Osteoblast (primary cell): ENCODE results near the gene REX1BD. TPM values are rescaled to one million over a fixed set of nuclear protein-coding genes. Genes with fewer than 3 reads are reported as not detected.

Source experiments
- DNase-seq: peaks from one replicate; pipeline ENCODE4 v3.0.0; 2011; ENCODE audit warnings: low spot score, mixed read lengths; ENCODE audit not compliant: insufficient read length; ENCODE audit errors: missing footprints
- H2AFZ ChIP-seq: 2 replicates; pipeline ENCODE4 v1.6.0; 2011; ENCODE audit warnings: mild to moderate bottlenecking, low read length
- H3K27ac ChIP-seq: 2 replicates; pipeline ENCODE4 v1.5.1; 2011; ENCODE audit warnings: mild to moderate bottlenecking, low read depth, low read length, moderate library complexity
- H3K27me3 ChIP-seq: 2 replicates; pipeline ENCODE4 v1.6.0; 2012; ENCODE audit warnings: mild to moderate bottlenecking, control low read depth, inconsistent platforms, low read length, moderate library complexity; ENCODE audit not compliant: insufficient read depth
- H3K36me3 ChIP-seq: 2 replicates; pipeline ENCODE4 v1.5.1; 2011; ENCODE audit warnings: mild to moderate bottlenecking, low read length, control low read depth, moderate library complexity; ENCODE audit not compliant: insufficient read depth
- H3K4me1 ChIP-seq: 2 replicates; pipeline ENCODE4 v1.5.1; 2011; ENCODE audit warnings: mild to moderate bottlenecking, low read length, control low read depth, moderate library complexity; ENCODE audit not compliant: insufficient read depth
- H3K4me2 ChIP-seq: 2 replicates; pipeline ENCODE4 v1.6.0; 2011; ENCODE audit warnings: mild to moderate bottlenecking, low read length; ENCODE audit not compliant: insufficient read depth
- H3K4me3 ChIP-seq: fragments of 200-600 bp; sonication (generic); 3 replicates; pipeline ENCODE4 v1.5.1; 2012; ENCODE audit warnings: mild to moderate bottlenecking, low read length, inconsistent platforms; ENCODE audit not compliant: insufficient read depth
- H3K79me2 ChIP-seq: 2 replicates; pipeline ENCODE4 v1.6.0; 2012; ENCODE audit warnings: mild to moderate bottlenecking, low read length, control low read depth, inconsistent platforms; ENCODE audit not compliant: insufficient read depth
- H3K9me3 ChIP-seq: 2 replicates; pipeline ENCODE4 v1.5.1; 2011; ENCODE audit warnings: low read depth, low read length, control low read depth
- H4K20me1 ChIP-seq: 2 replicates; pipeline ENCODE4 v1.6.0; 2012; ENCODE audit warnings: mild to moderate bottlenecking, low read length, control low read depth; ENCODE audit not compliant: insufficient read depth
- total RNA-seq: library from RNA; depleted of rRNA; stranded (reverse); fragments of >200 nt; gene quantifications from 2 replicates; pipeline ENCODE4 v1.2.3, GENCODE V29; 2012
- TF ChIP-seq, protein P1 (sequence below): IDR thresholded peaks from 2 replicates; pipeline ENCODE4 v1.5.1; 2011; ENCODE audit warnings: mild to moderate bottlenecking, low read depth, low read length, moderate library complexity; ENCODE audit errors: extremely low read depth

The REX1BD gene
- total RNA-seq, 1 donor: 29.7 TPM

DNA sequence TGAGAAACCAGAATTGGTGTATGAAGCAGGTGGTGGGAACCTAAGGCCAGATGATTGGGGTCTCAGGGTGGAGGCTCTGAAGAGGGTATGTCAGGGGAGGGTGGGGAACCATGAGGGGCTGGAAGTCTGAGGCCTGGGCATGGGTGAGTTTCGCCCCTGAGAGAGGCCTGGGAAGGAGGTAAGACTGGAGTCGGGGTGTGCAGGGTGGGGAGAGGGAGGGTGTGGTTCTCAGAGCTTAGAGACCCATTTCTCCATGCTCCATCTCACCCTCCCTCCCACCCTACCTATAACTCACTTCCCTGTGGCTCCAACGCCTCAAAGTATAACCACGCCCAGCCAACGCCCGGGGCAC is 47.2 kb downstream of the REX1BD start:
- peak; percentile 29 for DNase-seq
- H4K20me1 ChIP-seq: peaks cover 2% of the 10 kb centered on the region
- no peaks in the 10 kb centered on the region for H3K36me3 ChIP-seq
- H3K27ac ChIP-seq: no peak overlapping the region
- H2AFZ ChIP-seq: no peak overlapping the region
- TF ChIP-seq, protein P1, sequence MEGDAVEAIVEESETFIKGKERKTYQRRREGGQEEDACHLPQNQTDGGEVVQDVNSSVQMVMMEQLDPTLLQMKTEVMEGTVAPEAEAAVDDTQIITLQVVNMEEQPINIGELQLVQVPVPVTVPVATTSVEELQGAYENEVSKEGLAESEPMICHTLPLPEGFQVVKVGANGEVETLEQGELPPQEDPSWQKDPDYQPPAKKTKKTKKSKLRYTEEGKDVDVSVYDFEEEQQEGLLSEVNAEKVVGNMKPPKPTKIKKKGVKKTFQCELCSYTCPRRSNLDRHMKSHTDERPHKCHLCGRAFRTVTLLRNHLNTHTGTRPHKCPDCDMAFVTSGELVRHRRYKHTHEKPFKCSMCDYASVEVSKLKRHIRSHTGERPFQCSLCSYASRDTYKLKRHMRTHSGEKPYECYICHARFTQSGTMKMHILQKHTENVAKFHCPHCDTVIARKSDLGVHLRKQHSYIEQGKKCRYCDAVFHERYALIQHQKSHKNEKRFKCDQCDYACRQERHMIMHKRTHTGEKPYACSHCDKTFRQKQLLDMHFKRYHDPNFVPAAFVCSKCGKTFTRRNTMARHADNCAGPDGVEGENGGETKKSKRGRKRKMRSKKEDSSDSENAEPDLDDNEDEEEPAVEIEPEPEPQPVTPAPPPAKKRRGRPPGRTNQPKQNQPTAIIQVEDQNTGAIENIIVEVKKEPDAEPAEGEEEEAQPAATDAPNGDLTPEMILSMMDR: no peak
- no peaks in the 10 kb centered on the region for H3K9me3 ChIP-seq
- H3K4me1 ChIP-seq: peaks cover 7% of the 10 kb centered on the region
- no peak overlapping the region for H3K4me3 ChIP-seq
- no peaks in the 10 kb centered on the region for H3K27me3 ChIP-seq
- peaks cover 34% of the 10 kb centered on the region for H3K79me2 ChIP-seq
- no peak overlapping the region for H3K4me2 ChIP-seq

DNA sequence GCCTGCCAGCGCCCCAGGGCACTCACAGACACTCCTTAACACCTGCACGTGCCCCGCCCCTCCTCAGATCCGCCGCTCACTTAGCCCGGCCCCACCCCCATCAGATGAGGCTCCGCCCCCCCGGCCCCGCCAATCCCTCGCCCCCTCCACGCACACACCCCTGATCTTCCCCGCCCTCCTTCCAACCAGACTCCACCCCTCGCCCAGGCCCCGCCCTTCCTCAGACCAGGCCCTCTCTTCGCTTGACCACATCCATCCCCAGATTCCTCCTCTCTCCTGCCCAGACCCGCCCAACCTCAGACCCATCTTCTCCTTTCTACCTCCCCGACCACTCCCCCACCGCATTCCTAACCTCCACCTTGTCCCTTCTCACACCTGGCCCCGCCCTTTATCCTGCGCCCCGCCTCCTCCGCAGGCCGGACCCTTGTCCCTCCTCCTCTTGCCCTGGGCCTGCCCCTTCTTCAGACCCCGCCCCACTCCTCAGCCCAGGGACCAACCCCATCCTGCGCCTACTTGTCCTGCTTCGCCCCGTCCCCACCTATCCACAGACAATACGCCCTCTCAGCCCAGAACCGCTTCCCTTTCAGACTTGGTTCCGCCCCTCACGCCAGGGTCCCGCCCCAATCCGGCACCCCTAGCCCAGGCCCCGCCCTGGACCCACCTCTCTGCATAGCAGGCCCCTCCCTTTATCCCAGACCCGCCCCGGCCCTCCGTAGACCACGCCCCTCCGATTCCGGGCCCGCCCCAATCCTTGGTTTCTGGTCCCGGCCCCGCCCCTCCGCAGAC is 47.8 kb downstream of the REX1BD start:
- Histone ChIP-seq H2AFZ (peak overlapping the region; percentile 90), H3K36me3 (no peaks in the 10 kb centered on the region), H3K9me3 (no peaks in the 10 kb centered on the region), H3K79me2 (peaks cover 37% of the 10 kb centered on the region), H3K27ac (no peak overlapping the region), H3K27me3 (no peaks in the 10 kb centered on the region), H3K4me1 (peaks cover 7% of the 10 kb centered on the region), H4K20me1 (peaks cover 2% of the 10 kb centered on the region), H3K4me2 (peak overlapping the region; percentile 82), H3K4me3 (peak overlapping the region; percentile 94)
- peak; percentile 99 for DNase-seq
- TF ChIP-seq, protein P1: no peak

DNA sequence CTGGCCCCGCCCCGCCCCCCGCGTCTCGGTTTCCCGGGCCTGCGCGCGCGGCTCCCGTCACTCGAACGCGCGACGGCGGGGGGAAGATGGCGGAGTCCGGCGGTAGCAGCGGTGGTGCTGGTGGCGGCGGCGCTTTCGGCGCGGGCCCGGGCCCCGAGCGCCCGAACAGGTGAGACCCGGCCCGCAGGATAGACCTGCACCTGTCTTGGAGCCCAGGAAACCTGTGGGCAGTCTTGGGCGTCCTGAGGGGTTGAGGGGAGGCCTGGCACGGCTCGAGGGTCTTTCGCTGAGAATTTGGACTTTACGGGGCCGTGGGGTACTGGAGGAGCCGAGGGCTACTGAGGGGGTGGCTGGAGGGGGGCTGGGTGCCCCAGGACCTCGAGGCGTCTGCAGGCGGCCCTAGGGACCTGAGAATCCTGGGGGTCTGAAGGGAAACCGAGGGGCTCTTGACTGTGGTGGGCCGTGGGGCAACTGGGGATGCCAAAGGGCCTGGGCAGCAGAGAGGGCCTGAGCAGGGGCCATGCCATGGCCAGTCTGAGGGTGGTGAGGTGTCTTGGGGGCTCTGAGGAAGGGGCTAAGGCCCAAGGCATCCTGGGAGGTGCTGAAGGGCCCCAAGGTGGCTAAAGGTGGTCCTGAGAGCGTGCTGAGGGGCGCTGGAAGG is 48.5 kb downstream of the REX1BD start, which contains the start of gene KLHL26:
Gene KLHL26 (plus strand): TSS at position 60 of the 661 bp plus-strand sequence. CDS start 27 bp downstream, at position 87.
- H3K79me2 ChIP-seq: peaks cover 41% of the 10 kb centered on the region
- no peaks in the 10 kb centered on the region for H3K27me3 ChIP-seq
- H2AFZ ChIP-seq: peak within 1 kb of the TSS; percentile 90
- peak within 1 kb of the TSS; percentile 71 for H3K27ac ChIP-seq
- H3K4me2 ChIP-seq: peak within 1 kb of the TSS; percentile 95
- H3K36me3 ChIP-seq: no peaks in the 10 kb centered on the region
- peaks cover 2% of the 10 kb centered on the region for H4K20me1 ChIP-seq
- H3K4me3 ChIP-seq: peak within 1 kb of the TSS; percentile 94
- DNase-seq: peak; percentile 34
- TF ChIP-seq, protein P1: no peak
- no peaks in the 10 kb centered on the region for H3K9me3 ChIP-seq
- peaks cover 7% of the 10 kb centered on the region for H3K4me1 ChIP-seq
